Effector CD4-positive, alpha-beta T cell (primary cell): ENCODE results near the gene RARRES2. TPM values are rescaled to one million over a fixed set of nuclear protein-coding genes. Genes with fewer than 3 reads are reported as not detected.
"Not testable (repeated sequence)": the region's sequence is repeated elsewhere in the genome, so short reads cannot be mapped to it uniquely, and the experiment has no call there.

Experiments
- DNase-seq: peaks from one replicate; pipeline ENCODE4 v3.0.0-alpha.2; 2020
- total RNA-seq: gene quantifications from one replicate; lab custom pipeline; 2026; lab: John Stamatoyannopoulos, UW

The RARRES2 gene
- total RNA-seq, result not detected

DNA sequence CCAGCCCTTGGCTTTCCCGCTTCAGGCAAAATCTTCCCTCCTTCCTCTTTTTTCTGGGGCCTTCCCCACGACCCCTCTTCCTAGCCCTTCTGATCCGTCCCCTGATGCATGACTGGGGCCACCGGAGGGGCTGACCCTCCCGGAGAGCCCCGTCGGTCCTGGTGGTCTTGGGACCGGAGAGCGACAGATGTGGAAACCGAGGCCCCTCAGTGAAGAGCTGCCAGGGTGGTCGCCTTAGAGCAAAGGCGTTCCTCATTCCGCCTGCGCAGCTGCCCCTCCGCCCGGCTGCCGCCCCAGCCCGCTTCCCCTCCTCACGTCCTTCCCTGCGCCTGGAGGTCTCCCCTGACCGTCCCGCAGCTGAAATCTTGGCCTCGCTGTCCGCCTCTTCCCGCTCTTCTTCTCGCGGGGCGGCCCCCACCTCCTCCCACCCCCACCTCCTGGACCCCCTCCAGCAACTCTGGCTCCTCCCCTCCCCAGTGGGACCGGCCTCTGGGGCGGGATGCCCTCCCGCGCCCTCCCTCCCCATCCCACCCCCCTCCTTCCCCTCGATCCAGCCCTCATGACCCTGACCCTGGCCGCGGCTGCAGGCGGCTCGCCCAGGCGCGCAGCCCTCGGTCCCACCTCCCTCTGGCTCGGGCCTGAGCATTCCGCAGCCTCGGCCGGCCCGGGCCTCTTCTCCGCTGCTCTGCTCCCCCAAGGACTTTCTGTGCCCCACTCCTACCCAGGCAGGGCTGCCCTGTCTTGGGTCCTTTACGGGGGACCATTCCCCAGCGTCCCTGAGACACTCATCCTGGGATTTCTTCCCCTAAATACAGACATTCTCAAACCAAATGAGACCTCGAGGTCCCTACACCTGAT is at the start of gene RARRES2:
Gene RARRES2, minus strand, starts transcription at position 367 of the 858 bp plus-strand sequence. CDS start 1,020 bp downstream, outside the sequence.
- no peak for DNase-seq

GRCh38 chr7:150390205-150390604 is 48.8 kb upstream of the RARRES2 start:
- no peak for DNase-seq

- no peak for DNase-seq
Observed at GRCh38 chr7:150389532-150389816, 48.0 kb upstream of the RARRES2 start.

DNA sequence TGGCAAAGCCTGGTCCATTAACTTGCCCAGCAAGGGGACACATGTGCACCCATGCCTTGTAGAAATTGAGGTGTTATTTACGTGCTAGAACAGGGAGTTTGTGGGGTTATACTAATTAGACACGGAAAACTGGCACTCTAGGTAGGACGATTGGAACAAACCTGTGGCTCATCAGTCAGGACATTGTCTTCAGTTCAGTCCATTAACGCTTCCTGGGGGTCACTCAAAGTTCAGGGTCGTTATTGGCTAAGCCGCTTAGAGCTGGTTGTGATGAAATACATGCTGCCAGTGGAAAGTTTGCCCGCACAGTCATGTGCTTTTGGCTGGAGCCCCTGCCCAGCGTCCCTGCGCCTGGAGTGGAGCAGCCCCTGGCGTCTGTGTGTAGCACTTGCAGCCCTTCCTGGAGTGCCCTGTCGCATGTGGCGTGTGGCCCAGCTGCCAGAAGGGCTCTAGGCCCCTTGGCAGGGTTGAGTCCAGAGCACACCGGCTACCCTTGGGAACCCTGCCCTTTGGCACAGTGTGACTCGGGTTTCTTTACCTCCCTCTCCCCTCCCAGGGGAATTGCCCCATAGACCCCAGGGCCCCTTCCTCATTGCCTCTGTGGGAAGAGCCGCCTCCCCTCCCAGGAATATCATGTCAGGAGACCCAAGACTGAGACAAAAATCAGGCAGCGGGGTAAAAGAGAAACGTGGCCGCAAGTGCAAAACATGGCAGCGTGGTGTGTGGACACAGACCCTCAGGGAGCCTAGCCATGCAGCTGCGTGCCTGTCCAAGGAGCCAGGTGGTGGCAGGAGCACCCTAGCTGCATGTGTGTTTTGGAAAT is 47.5 kb upstream of the RARRES2 start:
- DNase-seq, result no peak

GRCh38 chr7:150388306-150388705 is 46.9 kb upstream of the RARRES2 start:
- DNase-seq, result no peak

- not testable (repeated sequence) for DNase-seq
Observed at GRCh38 chr7:150385884-150386283, 44.5 kb upstream of the RARRES2 start.

- DNase-seq, result no peak
Observed at GRCh38 chr7:150385302-150385723, 43.9 kb upstream of the RARRES2 start.

DNA sequence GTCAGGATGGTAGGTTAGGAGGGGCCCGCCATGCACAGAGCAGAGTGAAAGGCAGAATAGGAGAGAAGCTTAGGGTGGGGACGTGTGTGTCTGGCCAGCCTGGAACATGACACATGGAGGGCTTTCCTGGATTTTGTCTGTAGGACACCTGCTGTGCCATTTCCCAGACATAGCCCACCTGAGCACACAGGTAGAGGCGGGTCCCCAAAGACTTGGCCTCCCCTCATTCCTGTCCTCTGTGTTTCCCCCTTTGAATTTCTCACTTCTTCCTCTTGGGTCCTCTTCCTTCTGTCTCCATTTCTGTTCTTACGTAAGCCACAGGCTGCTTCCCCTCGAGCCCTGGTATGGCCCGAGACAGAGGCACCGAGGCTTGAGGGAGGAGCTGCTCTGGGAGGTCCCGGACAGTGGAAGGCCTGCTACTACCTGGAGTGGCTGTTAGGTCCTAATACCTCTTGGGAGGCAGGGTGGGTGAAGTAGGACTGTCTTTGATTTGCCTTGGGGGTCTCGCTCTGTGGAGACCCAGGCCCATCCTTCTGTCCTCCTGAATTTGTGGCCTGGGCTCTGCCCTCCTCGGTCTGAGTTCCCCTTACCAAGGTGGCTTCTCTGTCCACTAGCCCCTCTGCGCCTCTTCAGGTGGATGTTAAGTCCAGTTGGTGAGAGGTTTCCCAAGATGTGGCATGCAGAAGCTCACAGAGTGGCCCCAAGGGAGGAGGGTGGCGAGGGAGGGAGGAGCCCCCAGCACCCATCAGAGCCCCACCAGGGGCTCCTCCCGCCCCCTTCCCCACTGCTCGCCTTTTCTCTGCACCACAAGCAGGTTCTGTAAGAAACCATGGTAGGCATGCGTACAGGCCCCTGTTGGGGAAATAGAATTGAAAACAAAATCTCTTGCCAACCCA is 43.2 kb upstream of the RARRES2 start:
- no peak for DNase-seq

DNA sequence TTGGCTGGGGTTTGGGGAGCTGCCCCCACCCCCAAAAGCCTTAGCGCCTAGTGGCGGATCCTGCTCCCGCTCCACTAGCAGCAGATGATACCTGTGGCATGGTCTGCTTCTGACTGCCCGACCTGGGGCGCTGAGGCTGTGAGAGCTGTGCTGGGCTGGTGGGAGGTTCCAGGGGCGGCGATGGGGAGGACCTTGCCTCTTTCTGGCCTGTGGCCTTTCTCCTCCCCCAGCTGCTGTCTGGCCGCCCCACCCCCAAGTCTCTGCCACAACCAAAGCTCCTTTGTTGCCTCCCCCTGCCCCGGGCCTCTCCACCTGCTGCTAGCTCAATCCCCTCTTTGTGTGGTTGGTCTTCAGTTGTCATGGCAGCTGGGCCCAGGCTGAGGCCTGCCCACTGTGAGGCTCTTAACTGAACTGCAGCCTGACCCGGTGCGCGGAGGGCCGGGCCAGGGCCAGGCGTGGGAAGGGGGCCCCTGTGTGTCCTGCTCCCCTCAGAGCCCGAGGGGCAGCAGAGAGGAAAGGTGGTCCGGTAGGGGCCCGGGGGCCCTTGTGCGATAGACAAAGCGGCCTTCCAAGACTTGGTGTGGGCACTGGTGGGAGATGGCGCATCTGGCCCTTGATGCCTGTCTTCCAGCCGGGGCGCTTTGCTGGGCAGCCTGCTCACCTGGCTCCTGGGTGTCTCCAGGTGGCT is 42.4 kb upstream of the RARRES2 start:
- no peak for DNase-seq

DNA sequence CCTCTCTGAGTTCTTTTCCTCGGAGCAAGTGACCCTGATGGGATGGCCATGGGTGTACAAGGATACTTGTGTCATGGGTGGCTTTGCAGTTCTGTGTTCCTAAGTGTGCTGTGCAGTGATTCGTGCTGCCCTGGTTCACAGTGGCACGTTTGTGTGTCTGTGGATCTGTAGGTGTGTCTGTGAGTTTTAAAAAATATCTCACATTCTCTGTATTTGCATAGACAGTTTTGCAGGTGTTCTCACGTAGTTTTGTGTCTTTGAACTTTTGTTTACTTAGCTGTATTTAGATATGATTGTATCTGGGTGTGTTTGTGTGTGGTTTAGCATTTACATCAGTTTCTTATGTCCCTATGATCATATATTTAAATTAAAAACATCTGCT is 41.4 kb upstream of the RARRES2 start:
- no peak for DNase-seq

- no peak for DNase-seq
Observed at GRCh38 chr7:150382123-150382843, 40.9 kb upstream of the RARRES2 start.

GRCh38 chr7:150381785-150382122 is 40.3 kb upstream of the RARRES2 start:
- no peak for DNase-seq

GRCh38 chr7:150381096-150381495 is 39.7 kb upstream of the RARRES2 start:
- DNase-seq, result no peak

GRCh38 chr7:150380463-150380862 is 39.0 kb upstream of the RARRES2 start:
- no peak for DNase-seq

GRCh38 chr7:150379441-150380379 is 38.3 kb upstream of the RARRES2 start:
- DNase-seq, result no peak

- DNase-seq, result peak; percentile 92
Observed at GRCh38 chr7:150378853-150379440, 37.5 kb upstream of the RARRES2 start, which contains the start of gene ZNF775. Gene ZNF775 (plus strand): TSS chr7:150379330. CDS start chr7:150388471, 9,141 bp downstream.

DNA sequence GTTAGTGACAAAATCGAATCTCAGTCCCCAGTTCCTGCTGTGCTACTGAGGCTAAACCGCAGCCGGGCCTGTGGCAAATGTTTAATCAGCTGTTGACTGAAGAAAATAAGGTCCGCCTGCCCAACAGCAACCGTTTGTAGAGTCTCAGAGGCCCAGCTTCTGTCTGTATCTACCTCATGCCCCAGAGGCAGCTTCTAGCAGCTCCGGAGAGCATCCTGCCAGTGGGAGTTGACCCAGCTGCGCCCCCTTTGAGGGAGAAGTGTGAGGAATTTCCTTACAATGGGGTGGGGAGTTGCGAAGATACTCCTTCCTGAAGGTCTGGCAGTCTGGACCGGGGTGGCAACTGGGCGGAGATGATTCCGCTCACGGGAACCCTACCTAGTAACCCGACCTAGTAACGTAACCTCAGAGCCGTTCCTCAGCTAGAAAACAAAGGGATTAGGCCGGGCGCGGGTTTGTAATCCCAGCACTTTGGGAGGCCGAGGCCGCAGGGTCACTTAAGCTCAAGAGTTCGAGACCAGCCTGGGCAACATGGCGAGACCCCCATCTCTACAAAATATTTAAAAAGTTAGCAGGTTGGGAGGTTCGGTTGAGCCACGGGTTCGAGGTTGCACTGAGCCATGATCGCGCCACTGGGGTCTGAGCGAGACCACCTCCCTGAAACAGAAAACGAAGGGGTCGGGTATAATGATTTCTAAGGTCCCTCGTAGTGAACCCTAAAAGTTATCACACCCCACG is 36.9 kb upstream of the RARRES2 start:
- peak; percentile 34 for DNase-seq

DNA sequence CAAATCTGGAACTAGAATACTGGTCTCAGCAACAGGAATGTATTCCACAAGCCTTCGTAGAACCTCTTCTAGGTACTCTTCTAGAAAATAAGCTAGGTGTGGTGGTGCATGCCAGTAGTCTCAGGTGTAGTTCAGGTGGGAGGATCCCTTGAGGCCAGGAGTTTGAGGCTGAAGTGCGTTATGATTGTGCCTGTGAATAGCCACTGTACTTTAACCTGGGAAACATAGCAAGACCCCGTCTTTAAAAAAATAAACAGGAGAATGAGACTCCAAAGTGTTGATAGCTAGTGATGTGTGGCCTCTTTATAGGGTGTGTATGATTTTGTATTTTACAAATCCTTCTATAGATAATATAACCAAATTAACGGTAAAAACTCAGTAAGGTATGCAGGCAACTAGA is 36.2 kb upstream of the RARRES2 start:
- no peak for DNase-seq

- DNase-seq, result no peak
Observed at GRCh38 chr7:150377196-150377595, 35.8 kb upstream of the RARRES2 start.
